M059J (cell line): ENCODE measurements around the gene TMEM81. TPM values are rescaled to one million over a fixed set of nuclear protein-coding genes. Genes with fewer than 3 reads are reported as not detected.
A peak's percentile ranks its signal among the peaks of the same experiment; 100 is the strongest.

Experiments
- DNase-seq: peaks from one replicate; pipeline ENCODE4 v3.0.0-alpha.2; 2012; ENCODE audit warnings: low read depth
- total RNA-seq: library from RNA; depleted of rRNA; stranded (reverse); fragments of >200 nt; shearing (Covaris generic); gene quantifications from 2 replicates; pipeline ENCODE4 v1.2.3, GENCODE V29; 2014

TMEM81 gene
- total RNA-seq, 1 experiment from 2014 or later = 0.22 TPM

DNA sequence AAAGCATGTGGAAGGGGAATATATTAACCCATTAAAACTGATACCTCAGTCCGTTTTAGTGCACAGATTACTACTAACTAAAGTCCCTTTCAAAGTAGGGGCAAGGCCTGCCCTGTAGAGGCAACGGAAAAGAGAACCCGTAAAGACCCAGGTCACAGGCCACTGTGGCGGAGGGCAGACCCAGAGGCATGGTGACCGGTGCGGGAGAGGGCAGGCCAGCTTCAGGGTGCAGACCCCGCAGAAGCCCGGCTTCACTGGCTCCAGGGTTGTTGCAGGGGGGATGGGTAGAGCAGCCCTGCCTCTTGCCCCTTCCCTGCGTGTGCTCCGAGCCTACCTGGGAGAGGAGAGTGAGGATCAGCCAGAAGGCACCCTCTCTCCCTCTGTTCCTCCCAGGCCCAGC lies 23.5 kb downstream of the TMEM81 start:
- no peak for DNase-seq

DNA sequence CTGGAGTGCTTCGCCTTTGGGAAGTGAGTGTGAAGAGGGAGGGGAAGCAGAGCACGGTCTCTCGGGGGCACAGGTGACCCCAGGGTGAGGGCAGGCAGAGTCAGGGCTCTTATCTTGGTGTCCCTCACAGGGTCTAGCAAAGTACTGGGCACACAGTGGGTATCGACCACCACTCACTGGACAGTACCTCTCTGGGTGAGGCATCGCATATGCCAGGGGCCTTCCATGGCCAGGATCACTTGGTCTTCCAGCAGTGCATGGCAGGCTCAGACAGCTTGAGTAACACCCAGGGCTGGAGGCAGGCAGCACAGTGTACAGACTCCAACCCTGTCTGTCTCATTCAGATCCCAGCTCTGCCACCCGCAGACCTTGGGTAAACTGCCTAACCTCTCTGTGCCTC lies 24.6 kb downstream of the TMEM81 start:
- DNase-seq = no peak

DNA sequence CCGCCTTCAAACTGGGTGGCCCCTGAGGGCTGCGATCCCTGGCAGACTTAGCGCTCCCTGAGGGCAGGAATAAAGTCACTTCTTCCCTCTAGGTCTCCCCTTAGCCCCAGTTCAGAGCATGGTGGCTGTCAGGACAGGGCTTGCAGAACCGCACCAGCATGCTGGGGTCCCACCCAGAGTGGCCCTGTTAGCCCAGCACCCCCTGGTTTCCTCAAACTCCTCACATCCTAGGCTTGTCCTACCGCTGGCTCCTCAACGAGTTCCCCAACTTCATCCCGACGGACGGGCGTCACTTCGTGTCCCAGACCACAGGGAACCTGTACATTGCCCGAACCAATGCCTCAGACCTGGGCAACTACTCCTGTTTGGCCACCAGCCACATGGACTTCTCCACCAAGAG lies 25.4 kb downstream of the TMEM81 start:
- DNase-seq = no peak

DNA sequence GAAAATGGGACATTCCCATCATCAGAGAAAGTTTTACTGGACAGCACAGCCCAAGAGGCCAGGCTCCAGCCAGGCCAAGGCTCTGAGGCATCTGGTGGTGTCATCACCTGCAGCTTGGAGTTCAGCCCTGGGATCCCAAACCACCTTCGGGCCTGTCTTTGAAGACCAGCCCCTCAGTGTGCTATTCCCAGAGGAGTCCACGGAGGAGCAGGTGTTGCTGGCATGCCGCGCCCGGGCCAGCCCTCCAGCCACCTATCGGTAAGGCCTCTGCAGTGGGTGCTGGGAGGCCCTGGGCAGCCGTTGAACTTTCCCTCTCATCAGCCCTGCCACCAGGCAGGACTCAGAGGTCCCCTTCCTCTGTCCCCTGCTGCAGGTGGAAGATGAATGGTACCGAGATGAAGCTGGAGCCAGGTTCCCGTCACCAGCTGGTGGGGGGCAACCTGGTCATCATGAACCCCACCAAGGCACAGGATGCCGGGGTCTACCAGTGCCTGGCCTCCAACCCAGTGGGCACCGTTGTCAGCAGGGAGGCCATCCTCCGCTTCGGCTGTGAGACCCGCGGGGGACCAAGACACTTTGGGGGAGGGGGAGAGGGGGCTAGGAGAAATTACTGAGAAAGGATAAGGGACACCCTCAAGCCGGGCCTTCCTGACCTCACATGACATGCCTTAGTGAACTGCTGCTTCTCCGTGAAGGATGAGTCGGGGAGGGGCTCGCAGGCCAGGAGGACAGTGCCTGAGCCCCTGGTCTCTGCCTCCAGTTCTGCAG lies 26.3 kb downstream of the TMEM81 start:
- DNase-seq = no peak

DNA sequence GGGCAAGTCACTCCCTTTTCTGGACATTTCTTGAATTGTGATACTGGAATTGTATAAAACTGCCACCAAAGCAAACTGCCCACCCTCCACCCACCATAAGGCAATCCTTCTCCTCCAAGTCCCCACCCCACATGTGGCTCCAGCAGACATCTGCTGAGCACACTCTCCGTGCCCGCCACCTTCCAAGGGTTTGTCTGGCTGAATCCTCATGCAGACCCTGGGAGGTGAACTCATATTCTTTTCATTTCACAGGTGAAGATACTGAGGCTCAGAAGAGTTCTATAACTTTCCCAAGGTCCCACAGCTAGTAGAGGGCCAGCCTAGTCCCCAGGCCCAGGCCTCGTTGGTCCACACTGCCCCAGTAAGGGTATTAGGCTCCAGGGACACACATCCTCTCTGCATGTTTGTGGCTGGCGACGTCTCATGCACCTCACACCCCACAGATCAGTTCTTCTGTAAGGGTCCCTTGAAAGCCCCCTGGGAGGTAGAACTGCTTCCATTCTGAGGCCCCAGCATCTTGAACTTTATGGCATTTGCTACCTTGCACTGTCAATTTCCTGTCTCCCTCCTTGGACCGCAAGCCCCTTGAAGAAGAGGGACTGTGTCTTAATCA lies 27.2 kb downstream of the TMEM81 start:
- no peak for DNase-seq

DNA sequence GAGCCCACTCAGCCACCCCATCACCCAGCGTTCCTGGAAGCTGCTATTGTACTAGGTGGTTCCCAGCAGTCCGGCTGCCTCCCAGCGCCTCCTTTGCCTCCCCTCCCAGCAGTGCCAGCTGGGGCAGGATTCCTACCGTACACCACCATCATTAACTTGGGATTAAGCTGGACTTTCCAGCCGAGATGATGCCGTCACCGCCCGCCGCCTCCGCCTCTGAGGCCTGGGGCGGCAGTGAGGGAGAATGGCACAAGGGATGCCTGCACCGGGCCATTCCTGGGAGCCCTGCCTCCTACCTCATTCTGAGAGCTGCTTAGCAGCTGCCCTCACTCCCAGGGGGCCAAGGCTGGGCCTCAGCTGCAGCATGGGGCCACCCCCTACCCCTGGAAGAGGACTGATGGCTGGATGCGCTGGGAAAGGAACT lies 28.1 kb downstream of the TMEM81 start:
- DNase-seq = no peak

DNA sequence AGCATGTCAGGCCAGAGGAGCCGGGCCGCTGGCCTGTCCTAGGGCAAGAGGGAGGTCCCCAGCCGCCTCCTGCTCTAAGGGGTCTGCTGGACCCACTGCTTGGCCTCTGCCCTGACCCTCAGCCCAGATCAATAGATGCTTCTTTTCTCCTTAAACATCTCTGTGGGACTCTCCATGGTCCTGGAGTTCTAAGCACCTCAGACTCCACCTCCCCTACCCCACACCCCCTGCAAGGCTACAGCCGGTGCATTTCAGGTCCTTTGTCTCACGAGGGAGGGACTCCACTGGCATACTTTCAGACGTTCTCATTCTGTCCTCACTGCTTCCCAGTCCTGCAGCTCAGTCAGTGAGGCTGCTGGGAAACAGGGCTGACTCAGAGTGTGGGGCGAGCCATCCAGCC lies 30.2 kb downstream of the TMEM81 start:
- peak; percentile 8 for DNase-seq

DNA sequence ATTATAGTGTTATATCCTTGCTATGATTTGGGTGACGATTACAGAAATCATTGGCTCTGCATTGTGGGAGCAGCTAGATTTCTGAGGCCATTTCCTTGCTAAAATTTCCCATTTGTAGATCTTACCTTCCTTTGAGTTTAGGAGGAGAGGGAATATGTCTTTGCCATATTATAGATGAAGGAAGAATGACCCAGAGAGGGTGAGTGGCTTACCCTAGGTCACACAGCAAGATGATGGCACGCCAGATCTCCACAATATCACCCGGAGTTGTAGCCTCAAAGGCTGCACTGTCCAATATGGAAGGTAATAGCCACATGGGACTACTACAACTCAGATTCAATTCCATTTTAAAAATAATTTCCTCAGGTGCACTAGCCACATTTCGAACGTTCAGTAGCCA lies 31.0 kb downstream of the TMEM81 start:
- DNase-seq = no peak

DNA sequence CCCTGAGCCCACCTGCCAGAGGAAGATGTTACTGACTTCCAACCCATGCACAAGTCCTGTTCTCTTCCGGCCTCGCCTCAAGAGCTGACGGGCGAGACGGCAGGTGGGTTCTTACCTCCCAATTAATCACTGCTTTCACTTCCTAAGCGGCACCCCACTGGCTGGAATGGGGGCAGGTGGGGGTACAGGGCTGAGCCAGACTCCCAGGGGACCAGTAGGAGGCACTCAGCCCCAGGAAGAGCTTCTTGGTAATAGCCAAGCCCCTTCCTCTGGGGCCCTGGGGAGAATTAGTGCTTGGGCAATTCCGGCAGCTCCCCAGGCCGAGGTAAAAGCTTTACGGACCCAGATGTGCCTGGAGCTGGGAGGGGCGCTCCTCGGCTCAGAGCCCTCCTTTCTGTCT lies 31.6 kb downstream of the TMEM81 start:
- DNase-seq = no peak

DNA sequence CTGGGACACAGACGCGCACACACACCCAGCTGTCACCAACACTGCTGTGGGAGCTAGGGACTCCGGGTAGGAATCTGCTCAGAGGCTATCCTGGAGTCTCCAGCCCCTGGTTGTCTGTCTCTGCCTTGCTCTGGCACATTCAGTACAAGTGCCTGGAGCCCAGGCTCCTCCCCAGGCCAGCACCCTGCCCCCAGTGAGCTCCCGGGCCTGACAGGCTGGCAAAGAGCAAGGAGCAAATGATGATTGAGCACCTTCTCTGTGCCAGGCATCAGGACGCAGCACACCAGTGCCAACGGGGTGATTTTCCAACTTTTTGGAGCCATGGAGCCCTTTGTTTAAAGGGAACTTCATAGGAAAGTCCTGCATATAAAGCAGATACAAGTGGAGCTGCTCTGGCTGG lies 34.8 kb downstream of the TMEM81 start:
- no peak for DNase-seq

DNA sequence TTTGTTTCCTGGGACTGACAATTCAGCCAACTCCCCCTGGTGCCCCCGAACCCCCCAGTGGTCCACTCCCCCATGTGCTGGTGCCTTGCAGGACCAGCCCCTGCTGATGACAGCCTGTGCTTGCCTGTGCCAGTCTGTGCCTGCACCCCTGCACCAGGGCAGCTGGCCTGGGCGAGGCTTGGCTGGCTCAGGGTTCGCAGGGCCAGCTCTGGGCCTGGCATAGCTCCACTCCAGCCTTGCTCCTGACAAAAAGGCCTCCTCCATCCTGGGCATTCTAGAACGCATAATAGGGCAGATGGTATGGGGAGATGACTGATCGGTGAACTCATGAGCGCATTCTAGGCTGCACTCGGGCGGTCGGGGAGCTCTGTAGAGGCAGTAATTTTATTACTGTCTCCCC lies 35.9 kb downstream of the TMEM81 start:
- DNase-seq = no peak

DNA sequence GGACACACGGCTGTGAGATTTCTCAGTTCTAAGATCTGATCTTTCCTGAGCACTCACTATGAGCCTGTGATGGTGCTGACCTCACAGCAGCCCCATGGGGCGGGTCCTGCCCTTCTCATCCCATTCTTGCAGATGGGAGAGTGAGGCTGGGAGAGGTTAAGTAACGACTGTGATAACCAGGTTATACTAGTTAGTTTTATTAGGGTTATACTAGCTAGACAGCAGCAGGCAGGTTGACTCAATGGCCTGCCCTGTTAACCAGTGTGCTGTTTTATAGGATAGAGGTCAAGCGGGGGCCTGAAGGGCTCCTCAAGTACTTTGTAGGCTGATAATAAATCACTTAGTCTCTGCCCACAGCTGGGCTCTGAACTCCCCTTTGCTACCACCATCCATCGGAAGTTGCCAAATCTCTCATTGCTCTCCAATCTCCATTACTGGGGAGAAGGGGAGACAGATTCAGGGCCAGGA lies 36.5 kb downstream of the TMEM81 start:
- no peak for DNase-seq

DNA sequence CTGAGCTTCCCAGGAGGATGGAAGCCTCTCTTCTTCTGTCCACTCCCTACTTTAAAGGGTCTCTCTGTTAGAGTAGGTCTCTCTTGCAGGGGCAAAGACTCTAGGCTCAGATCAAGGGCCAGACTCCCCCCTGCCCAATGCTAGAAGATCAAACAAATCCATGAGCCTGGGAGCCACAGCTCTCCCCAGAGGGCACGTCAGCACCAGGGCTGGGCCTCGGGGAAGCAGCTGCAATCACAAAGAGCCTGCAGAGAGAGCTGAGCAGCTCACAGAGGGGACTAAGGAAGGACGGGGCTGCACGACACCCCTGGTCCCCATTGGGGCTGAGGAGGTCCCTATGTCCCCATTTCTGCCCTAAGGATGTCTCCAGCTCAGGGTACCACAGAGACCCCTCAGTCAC lies 37.4 kb downstream of the TMEM81 start:
- no peak for DNase-seq

DNA sequence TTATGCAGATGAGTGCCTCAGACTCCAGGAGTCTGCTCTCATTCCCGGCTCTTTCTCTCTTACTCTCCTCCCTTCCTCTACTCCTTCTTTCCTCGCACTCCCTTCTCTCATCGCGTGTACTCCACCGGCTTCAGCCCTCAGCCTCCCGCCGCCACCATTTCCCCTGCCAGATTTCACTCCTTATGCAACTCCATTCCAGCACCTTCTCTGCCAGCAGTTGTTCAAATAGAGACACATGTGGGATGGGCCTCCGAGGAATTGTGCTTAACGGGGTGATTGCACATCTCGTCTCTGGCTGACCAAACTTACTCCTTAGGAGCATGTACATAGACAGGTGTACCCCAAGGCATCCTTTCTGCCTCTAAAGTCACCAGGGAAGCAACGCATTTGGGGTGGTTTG lies 39.1 kb downstream of the TMEM81 start:
- no peak for DNase-seq

DNA sequence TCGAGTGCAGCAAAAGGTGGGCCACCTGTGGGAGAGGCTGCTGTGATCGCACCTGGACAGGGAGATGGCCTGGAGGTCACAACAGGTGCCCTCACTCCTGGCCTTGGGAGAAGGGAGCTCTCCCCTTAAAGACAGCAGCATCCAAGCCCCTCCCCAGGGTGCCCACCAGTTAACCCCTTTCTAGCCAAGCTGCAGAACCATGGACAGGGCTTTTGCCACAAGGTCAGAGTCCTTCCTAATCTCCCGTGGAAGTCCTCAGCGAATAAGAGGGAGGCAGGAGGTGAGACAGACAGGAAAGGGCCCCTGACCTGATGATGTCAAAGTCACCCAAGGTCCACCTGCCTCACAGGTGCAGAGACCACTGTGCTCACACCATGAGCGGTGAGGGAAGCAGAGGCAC lies 39.5 kb downstream of the TMEM81 start:
- DNase-seq = no peak

DNA sequence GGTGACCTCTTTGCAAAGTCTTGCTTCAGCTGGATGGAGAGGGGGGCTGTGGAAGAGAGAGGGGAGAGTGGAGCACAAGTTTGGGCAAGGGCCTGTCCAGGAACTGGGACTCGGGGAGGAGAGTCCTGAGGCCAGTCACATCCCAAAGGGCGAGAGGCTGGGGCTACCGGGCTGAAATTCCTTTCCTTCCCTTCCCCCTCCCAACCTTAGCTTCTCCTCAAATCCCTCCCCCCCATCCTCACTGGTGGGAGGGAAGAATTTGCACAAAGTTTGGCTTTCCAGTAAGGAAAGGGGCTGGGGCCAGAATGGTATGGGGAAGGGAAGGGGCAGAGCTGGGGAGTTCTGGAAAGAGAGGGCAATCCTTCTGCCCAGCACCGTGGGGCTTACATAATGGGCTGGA lies 40.4 kb downstream of the TMEM81 start:
- DNase-seq = no peak

DNA sequence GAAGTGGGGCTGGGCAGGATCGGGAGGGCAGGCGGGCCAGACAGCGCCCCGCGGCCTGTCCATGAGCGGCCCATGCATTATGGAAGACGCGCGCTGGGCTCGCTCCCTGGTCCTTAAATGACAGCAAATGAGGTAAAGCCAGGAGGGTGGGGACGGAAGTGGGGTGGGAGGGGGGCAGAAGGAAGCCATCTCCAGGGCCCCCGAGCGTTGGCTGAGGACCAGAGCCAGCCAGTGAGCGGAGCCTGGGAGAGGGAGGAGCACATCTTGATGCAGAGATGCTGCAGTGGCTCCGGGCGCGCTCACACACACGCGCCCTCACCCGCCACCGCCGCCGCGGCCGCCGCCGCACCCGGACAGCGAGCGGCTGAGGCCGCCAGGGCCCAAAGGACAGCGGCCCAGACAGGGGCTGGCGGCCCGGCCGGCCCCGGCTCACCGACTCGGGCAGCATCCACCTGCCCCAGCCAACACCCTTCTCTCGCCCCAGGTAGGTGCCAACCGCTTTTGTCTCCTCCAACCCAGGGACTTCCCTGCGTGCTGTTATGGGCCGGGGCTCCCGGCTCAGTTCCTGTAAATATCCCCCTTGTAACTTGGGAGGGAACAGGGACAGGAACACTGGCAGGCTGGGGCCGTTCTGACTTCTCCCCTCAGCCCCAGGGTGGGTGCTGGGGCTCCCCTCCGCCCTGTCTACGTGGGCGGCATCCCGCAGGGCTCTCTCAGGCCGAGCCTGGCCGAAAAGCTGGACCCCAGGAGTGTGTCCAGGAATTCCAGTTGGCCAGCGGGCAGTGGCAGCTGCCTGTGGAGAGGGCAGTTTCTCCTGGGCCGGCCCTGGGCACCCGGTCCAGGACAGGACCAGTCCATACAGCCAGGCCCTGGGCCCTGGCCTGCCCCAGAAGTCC lies 41.1 kb downstream of the TMEM81 start, which contains the start of gene CNTN2:
Gene CNTN2 (plus strand): TSS at position 302 of the 896 bp plus-strand sequence. CDS start 9,974 bp downstream, outside the sequence.
- DNase-seq = no peak

DNA sequence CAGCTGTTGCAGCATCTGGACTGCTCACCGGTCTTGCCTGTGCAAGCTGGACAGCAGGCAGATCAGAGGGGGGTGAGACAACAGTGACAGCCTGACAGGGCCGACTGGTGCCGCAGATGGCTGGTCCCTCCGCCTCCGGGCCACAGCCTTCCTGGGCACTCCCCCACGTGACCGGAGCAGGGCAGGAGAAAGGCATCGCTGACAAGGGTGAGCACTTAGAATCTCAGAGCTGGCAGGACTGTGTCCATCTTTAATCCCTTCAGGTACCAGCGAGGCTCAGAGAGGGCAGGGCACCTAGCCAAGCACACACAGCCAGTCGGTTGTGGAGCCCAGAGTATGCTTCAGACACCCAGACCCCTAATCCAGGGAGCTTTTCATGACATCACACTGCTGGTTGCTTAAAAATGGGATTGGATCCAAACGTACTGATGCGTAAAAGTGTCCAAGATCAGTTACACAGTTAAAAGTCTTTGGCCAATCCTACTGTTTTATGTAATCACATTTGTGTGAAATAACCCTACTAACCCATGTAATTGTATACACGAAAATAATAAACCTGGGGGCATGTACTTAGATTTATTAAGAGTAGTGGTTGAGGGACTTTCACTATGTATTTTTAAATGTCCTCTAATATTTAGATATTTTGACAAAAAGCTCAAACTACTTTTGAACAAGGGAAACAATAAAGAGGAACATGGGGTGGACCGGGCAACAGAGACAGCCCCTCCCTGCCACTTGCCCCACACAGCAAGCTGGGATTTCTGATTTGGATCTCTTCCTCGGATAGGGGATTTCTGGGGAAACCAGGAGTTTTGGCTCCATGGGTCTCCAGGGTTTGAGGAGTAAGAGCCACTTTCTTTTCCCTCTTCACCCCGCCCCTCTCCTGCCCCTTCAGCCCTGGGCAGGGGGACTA lies 42.0 kb downstream of the TMEM81 start:
- DNase-seq = no peak

DNA sequence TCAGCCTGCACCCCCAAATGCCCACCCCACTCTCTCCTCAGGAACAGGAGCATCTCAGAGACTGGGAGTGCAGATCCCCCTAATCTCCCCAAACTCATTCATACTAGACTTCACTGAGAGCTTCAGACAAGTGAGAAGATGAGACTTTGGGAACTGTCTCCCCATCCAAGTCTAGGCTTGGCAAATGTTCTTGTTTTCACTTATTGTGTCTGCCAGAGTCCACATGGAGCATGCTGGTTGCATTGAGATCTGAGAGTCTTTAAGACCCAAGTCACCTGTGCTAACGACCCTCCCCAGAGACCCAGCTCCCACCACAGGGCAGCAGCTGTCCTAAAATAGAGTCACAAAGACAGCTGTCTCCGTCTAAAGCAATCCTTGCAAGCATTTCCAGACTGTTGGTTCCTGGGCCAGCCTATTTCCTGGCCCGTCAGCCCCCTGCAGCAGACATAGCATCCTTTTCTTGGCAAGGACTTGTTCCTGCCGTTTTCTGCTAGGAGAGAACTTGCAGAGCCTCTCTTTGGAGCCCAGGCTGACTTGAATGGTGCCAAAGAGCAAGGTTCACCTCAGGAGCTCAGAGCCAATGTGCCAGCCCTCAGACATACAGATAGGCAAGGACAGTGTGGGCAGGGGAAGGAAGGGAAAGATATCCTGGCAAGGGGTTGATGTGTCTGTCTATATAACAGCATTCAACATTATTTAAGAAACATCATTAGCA lies 43.1 kb downstream of the TMEM81 start:
- DNase-seq = no peak

DNA sequence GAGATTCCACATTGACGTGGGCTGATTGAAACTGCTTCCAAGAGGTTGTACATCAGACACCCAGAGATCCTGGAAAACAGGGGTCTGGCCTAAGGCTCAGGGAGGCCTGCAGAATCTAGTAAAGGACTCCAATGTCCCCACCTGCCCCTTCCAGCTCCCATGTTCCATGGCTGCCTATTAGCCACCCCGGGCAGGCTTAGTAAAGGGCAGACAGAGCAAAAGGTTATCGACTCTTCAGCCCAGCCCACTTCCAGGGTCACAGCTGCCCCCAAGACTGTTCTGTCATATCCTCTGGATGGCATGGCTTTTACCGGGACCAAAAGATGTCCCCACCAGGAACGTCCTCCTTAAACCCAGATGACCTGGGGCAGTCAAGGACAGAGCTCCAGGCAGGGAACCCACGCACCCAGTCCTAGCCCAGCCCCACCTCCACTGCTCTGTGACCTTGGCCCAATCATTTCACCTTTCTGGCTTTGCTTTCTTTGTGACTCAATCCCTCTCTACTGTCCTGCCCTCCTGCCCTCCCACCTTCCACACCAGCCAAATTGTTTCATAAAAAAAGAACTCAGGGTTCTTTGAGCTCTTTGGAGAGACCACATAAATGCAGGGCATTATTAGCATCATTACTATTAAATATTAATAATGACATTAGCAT lies 46.0 kb downstream of the TMEM81 start:
- no peak for DNase-seq
